ENCODE measurements around the gene TFEB. TPM values are rescaled to one million over a fixed set of nuclear protein-coding genes. Genes with fewer than 3 reads are reported as not detected.

Gene TFEB
- total RNA-seq, 3 donors from 2014 or later (not counting 1 experiment from before 2014, with no cell fraction given) = 56.0 to 66.7 (median 66.2) TPM

DNA sequence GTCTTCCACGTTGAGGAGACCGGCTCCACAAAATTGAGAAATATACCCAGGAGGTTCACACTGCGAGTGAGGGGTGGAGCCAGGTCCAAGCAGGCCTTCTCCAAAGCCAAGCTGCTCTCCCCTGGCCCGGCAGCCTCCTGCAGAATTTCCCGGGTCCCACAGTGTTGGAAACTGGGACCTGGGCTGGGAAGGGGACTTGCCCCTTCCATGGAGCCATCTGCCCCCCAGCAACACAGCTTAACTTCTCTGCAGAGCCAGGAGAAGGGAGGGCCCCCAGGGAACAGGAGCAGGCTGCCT, 61.8 kb downstream of the TFEB start:
- Histone ChIP-seq H3K36me3 (ENCODE audit: control insufficient read depth, insufficient read depth, low read length) (no peaks in the 10 kb centered on the region), H3K9me3 (ENCODE audit: control insufficient read depth, insufficient read depth, low read length) (no peaks in the 10 kb centered on the region), H3K27me3 (ENCODE audit: control insufficient read depth, insufficient read depth, low read length) (no peaks in the 10 kb centered on the region), H3K4me1 (ENCODE audit: control insufficient read depth, insufficient read depth, low read length) (no peaks in the 10 kb centered on the region), H3K27ac (ENCODE audit: low read length) (no peak overlapping the region), H3K4me3 (ENCODE audit: low read length) (no peak overlapping the region)
- peaks cover 22 to 36% of the 10 kb centered on the region in 2 donors for H3K27me3 Mint-ChIP-seq (ENCODE audit: low read depth in 2 of 2)
- H3K9me3 Mint-ChIP-seq = no peaks in the 10 kb centered on the region
- no peak overlapping the region for H3K27ac Mint-ChIP-seq
- H3K4me3 Mint-ChIP-seq = no peak overlapping the region
- intact Hi-C loops (cut with micrococcal nuclease) = no loop called here
- no peaks in the 10 kb centered on the region for H3K4me1 Mint-ChIP-seq
- DNase-seq (no peak), ATAC-seq (no peak)
- WGBS (ENCODE audit: insufficient coverage) = 87% methylated on average over 5 of the region's 5 CpGs
- no peaks in the 10 kb centered on the region for H3K36me3 Mint-ChIP-seq
- TF ChIP-seq, protein P1, sequence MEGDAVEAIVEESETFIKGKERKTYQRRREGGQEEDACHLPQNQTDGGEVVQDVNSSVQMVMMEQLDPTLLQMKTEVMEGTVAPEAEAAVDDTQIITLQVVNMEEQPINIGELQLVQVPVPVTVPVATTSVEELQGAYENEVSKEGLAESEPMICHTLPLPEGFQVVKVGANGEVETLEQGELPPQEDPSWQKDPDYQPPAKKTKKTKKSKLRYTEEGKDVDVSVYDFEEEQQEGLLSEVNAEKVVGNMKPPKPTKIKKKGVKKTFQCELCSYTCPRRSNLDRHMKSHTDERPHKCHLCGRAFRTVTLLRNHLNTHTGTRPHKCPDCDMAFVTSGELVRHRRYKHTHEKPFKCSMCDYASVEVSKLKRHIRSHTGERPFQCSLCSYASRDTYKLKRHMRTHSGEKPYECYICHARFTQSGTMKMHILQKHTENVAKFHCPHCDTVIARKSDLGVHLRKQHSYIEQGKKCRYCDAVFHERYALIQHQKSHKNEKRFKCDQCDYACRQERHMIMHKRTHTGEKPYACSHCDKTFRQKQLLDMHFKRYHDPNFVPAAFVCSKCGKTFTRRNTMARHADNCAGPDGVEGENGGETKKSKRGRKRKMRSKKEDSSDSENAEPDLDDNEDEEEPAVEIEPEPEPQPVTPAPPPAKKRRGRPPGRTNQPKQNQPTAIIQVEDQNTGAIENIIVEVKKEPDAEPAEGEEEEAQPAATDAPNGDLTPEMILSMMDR (IDR thresholded peaks at IDR 0.05) = no peak

DNA sequence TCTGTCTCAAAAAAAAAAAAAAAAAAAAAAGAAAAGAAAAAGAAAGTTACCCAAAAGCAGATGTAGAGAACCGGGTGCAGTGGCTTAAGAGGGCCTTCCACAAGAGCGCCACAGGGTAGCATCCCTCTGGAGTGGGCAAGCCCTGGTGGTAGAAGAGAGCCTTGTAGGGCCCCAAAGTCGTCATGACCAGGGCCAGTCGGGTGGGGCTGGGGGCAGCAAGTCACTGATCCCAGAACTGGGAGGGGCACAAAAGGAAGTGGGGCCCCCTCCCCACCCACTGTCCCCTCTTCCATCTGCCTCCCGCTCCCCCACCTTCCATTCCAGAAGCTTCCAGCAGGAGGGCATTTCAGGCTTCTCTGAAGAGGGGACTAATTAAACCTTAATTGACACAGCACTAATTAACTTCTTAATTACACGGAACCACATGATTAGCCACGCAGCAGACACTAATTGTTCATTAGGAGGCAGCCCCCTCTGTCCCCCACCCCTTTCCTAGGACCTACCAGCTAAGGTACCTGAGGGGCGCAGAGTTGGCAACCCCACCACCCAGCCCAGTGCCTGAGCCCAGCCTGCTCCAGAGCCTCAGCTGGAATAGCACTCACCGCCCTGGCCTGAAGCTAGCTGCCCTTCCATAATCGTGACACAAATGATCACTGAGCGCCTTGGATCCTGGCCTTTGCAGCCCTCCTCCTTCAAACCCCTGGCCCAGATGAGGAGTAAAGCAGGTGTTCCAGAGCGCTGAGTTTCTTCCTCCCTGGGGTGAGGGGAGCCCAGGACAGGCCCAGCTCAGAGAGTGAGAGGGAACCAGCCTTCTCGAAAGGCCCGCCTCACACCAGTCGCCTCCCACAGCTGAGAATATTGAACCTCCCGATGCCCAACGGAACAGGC, 62.3 kb downstream of the TFEB start:
- Histone ChIP-seq H3K9me3 (ENCODE audit: control insufficient read depth, insufficient read depth, low read length) (no peaks in the 10 kb centered on the region), H3K4me1 (ENCODE audit: control insufficient read depth, insufficient read depth, low read length) (no peaks in the 10 kb centered on the region), H3K27ac (ENCODE audit: low read length) (no peak overlapping the region), H3K36me3 (ENCODE audit: control insufficient read depth, insufficient read depth, low read length) (no peaks in the 10 kb centered on the region), H3K27me3 (ENCODE audit: control insufficient read depth, insufficient read depth, low read length) (no peaks in the 10 kb centered on the region), H3K4me3 (ENCODE audit: low read length) (no peak overlapping the region)
- Mint-ChIP-seq H3K9me3 (no peaks in the 10 kb centered on the region), H3K4me3 (no peak overlapping the region), H3K27ac (no peak overlapping the region), H3K36me3 (no peaks in the 10 kb centered on the region), H3K4me1 (no peaks in the 10 kb centered on the region), H3K27me3 (ENCODE audit: low read depth in 2 of 2) (peaks cover 24 to 36% of the 10 kb centered on the region in 2 donors)
- TF ChIP-seq, protein P1 (IDR thresholded peaks at IDR 0.05) = no peak
- 88% methylated on average over 17 of the region's 17 CpGs for WGBS (ENCODE audit: insufficient coverage)
- DNase-seq (no peak), ATAC-seq (no peak)
- intact Hi-C loops (cut with micrococcal nuclease) = no loop called here

- H3K27me3 ChIP-seq (ENCODE audit: control insufficient read depth, insufficient read depth, low read length) = no peaks in the 10 kb centered on the region
- H3K4me1 Mint-ChIP-seq = no peaks in the 10 kb centered on the region
- H3K9me3 Mint-ChIP-seq = no peaks in the 10 kb centered on the region
- H3K4me3 ChIP-seq (ENCODE audit: low read length) = no peak overlapping the region
- DNase-seq (no peak), ATAC-seq (no peak)
- H3K27me3 Mint-ChIP-seq (ENCODE audit: low read depth in 2 of 2) = peaks cover 28 to 35% of the 10 kb centered on the region in 2 donors
- no peak overlapping the region for H3K4me3 Mint-ChIP-seq
- no peaks in the 10 kb centered on the region for H3K4me1 ChIP-seq (ENCODE audit: control insufficient read depth, insufficient read depth, low read length)
- no peak overlapping the region for H3K27ac Mint-ChIP-seq
- intact Hi-C loops (cut with micrococcal nuclease) = no loop called here
- no peaks in the 10 kb centered on the region for H3K36me3 ChIP-seq (ENCODE audit: control insufficient read depth, insufficient read depth, low read length)
- WGBS (ENCODE audit: insufficient coverage) = 81% methylated on average over 7 of the region's 7 CpGs
- H3K36me3 Mint-ChIP-seq = no peaks in the 10 kb centered on the region
- TF ChIP-seq, protein P1 (IDR thresholded peaks at IDR 0.05) = no peak
- H3K9me3 ChIP-seq (ENCODE audit: control insufficient read depth, insufficient read depth, low read length) = no peaks in the 10 kb centered on the region
- H3K27ac ChIP-seq (ENCODE audit: low read length) = no peak overlapping the region
Observed at GRCh38 chr6:41672016-41672415, 63.4 kb downstream of the TFEB start.

- H3K27me3 ChIP-seq (ENCODE audit: control insufficient read depth, insufficient read depth, low read length) = no peaks in the 10 kb centered on the region
- ATAC-seq (no peak), DNase-seq (no peak)
- H3K27ac Mint-ChIP-seq = no peak overlapping the region
- no peak overlapping the region for H3K4me3 ChIP-seq (ENCODE audit: low read length)
- intact Hi-C loops (cut with micrococcal nuclease) = no loop called here
- H3K27ac ChIP-seq (ENCODE audit: low read length) = no peak overlapping the region
- WGBS (ENCODE audit: insufficient coverage) = 63% methylated on average over 4 of the region's 5 CpGs
- H3K27me3 Mint-ChIP-seq (ENCODE audit: low read depth in 2 of 2) = peaks cover 29 to 30% of the 10 kb centered on the region in 2 donors
- no peak overlapping the region for H3K4me3 Mint-ChIP-seq
- H3K4me1 Mint-ChIP-seq = no peaks in the 10 kb centered on the region
- TF ChIP-seq, protein P1 (IDR thresholded peaks at IDR 0.05) = no peak
- no peaks in the 10 kb centered on the region for H3K36me3 Mint-ChIP-seq
- no peaks in the 10 kb centered on the region for H3K9me3 Mint-ChIP-seq
- H3K36me3 ChIP-seq (ENCODE audit: control insufficient read depth, insufficient read depth, low read length) = no peaks in the 10 kb centered on the region
- no peaks in the 10 kb centered on the region for H3K4me1 ChIP-seq (ENCODE audit: control insufficient read depth, insufficient read depth, low read length)
- H3K9me3 ChIP-seq (ENCODE audit: control insufficient read depth, insufficient read depth, low read length) = no peaks in the 10 kb centered on the region
Observed at GRCh38 chr6:41671376-41671775, 64.0 kb downstream of the TFEB start.

Measured in natural killer cell (primary cell).